Left renal pelvis (tissue), 4 donors: ENCODE data around the gene TEX36. TPM values are rescaled to one million over a fixed set of nuclear protein-coding genes. Genes with fewer than 3 reads are reported as not detected.
"Not testable (repeated sequence)": the region's sequence is repeated elsewhere in the genome, so short reads cannot be mapped to it uniquely, and the experiment has no call there.

Source experiments
- DNase-seq, 4 donors: peaks; one replicate each; pipeline ENCODE4 v3.0.0-alpha.2; 2013; ENCODE audit warnings: low read depth in 4 of 4, low spot score in 3 of 4
- polyA plus RNA-seq, 4 donors: library from polyadenylated mRNA; unstranded; fragments of 120-200 nt; gene quantifications; one replicate each; pipeline ENCODE4 v1.2.1, GENCODE V29; 2013; ENCODE audit not compliant: insufficient read length in 4 of 4

Gene TEX36
- polyA plus RNA-seq, 4 donors, result not detected

- DNase-seq, result no peak
Observed at GRCh38 chr10:125692601-125693523, 9.9 kb upstream of the TEX36 start.

- no peak for DNase-seq
Observed at GRCh38 chr10:125692196-125692595, 9.2 kb upstream of the TEX36 start.

- no peak for DNase-seq
Observed at GRCh38 chr10:125691160-125691981, 8.4 kb upstream of the TEX36 start.

- DNase-seq, result no peak
Observed at GRCh38 chr10:125689955-125690569, 7.1 kb upstream of the TEX36 start.

- no peak for DNase-seq
Observed at GRCh38 chr10:125687507-125688185, 4.7 kb upstream of the TEX36 start.

DNA sequence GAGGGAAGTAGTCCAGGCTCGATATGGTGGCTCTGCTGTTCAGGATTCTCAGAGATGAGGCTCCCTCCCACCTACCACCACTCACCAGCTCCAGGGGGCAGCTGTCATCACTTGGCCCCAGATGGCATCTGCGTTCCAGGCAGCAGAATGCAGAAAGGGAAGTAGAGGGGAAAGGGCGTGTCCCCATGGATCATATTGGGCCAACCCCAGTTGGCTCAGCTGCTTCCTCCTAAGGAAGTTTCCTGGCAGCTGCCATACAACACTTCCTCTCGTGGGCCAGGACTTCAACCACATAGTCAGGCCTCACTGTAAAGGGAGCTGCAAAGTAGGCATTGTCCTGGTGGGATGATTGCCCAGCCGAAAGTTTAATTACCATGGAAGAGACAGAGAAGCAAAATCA is 1.6 kb upstream of the TEX36 start:
- no peak for DNase-seq

- no peak for DNase-seq
Observed at GRCh38 chr10:125683821-125684220, 858 bp upstream of the TEX36 start.

DNA sequence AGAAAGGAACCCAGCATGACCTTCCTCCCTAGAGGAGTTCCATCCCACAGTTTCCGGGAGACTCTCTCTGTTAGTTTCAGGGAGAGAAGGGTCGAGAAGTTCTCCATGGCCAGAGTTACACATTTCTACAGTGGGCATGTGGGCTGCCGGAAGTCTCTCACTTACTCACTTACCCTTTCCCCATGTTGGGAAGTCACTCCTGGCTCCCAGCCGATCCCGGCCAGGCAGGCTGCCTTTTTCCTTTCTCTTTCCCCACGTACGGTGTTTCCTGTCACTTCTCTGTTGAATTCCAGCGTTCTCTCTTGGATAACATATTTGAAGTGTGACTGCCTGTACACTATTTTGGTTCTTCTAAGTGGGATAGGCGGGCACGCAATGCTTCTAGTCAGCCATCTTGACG is 3.5 kb downstream of the TEX36 start:
- DNase-seq, result no peak

DNA sequence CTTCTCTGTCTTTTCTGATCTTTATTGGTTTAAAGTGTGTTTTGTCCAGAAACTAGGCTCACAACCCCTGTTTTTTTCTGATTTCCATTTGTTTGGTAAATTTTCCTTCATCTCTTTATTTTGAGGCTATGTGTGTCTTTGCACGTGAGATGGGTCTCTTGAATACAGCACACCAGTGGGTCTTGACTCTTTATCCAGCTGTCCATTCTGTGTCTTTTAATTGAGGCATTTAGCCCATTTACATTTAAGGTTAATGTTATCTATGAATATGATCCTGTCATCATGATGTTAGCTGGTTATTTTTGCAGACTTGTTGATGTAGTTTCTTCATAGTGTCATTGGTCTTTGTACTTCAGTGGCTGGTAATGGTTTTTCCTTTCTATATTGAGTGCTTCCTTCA is 10.1 kb downstream of the TEX36 start:
- no peak for DNase-seq

GRCh38 chr10:125662584-125662983 is 20.4 kb downstream of the TEX36 start:
- DNase-seq, result no peak

- no peak for DNase-seq
Observed at GRCh38 chr10:125661941-125662515, 20.9 kb downstream of the TEX36 start.

DNA sequence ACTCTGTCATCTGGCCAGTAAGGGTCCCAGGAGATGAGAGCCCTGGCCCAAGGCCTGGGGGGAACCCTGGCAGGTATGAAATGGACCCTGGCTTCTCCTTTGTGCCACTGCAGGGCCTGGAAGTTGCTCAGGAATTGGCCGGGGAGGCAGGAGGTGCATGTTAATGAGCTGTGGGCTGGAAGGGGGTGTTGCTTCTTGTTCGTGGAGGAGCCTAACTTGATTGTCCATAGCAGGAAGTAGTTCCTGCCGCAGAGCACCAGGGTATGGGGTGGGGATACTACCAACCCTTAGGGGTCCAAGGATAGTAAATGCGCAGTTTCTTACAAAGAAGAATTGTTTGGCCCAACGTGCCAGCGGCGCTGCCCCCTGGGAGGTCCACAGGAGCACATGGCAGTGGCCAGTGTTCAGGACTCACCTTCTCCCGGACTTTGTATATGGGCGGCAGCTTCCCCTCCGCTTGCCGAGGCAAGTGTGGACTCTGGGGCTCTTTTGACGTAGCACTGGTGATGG is 21.5 kb downstream of the TEX36 start:
- DNase-seq, result no peak

- DNase-seq, result no peak
Observed at GRCh38 chr10:125659071-125659470, 23.9 kb downstream of the TEX36 start.

GRCh38 chr10:125656523-125656922 is 26.4 kb downstream of the TEX36 start:
- DNase-seq, result no peak

DNA sequence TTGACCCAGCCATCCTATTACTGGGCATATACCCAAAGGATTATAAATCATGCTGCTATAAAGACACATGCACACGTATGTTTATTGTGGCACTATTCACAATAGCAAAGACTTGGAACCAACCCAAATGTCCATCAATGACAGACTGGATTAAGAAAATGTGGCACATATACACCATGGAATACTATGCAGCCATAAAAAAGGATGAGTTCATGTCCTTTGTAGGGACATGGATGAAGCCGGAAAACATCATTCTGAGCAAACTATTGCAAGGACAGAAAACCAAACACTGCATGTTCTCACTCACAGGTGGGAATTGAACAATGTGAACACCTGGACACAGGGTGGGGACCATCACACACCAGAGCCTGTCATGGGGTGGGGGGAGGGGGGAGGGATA is 29.9 kb downstream of the TEX36 start:
- not testable (repeated sequence) for DNase-seq

- DNase-seq, result no peak
Observed at GRCh38 chr10:125646311-125646710, 36.7 kb downstream of the TEX36 start.

GRCh38 chr10:125641398-125641797 is 41.6 kb downstream of the TEX36 start:
- DNase-seq, result no peak

DNA sequence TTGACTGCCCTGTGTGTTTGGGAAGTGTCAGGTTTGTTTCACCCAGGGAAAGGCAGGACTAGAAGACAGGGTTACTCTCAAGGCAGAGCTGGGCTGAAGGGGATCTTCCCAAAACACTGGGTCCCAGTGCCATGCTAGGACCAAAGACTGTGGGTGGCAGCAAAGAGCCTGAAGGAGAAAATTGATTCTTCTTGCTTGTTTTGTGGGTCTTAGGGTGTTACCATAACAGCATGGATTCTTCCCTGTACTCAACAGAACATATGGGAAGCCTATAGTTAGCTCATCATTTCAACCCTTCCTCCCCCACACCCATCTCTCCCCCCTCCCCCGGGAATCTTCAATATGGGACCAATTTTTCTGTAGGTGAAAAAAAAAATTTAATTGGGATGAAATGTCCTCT is 42.3 kb downstream of the TEX36 start:
- DNase-seq, result no peak

DNA sequence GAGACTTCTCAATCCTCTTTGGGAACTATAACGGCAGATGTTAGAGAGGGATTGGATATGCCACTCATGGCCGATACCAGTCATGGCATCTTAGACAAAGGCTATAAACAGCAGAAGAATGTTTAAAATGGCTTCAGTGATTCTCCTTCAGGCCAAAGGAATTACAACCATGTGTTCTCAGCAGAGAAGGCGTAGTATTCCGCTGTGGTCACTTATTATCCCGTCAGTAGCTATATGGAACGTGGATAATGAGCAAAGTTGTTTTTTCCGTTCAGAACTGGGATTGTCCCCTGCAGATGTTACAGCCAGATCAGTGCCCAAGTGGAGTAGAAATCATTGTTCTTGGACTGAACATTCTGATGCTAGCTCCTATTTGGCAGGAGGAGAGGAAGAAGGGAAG is 43.1 kb downstream of the TEX36 start:
- DNase-seq, result no peak

GRCh38 chr10:125638555-125638954 is 44.4 kb downstream of the TEX36 start:
- DNase-seq, result no peak
